NCI-H1105 (cell line): ENCODE data around the gene ERF.

Experiments used
- DNase-seq: peaks from one replicate; lab custom pipeline; 2025; lab: John Stamatoyannopoulos, UW

Gene ERF

GRCh38 chr19:42254850-42255765, at the start of gene ERF:
TSS of gene ERF (minus strand) at chr19:42255128. CDS start at chr19:42254999, 129 bp downstream.
- DNase-seq: peak; percentile 76

GRCh38 chr19:42303876-42304275, 48.9 kb upstream of the ERF start:
- DNase-seq: no peak

GRCh38 chr19:42303101-42303464, 48.2 kb upstream of the ERF start:
- DNase-seq: no peak

- DNase-seq: no peak
These were observed 46.8 kb upstream of the ERF start, which contains the start of gene PRR19 for GRCh38 chr19:42301646-42302203. TSS of gene PRR19 (plus strand) at chr19:42302132. CDS start at chr19:42309585, 7,453 bp downstream.

GRCh38 chr19:42297039-42297438, 42.1 kb upstream of the ERF start:
- DNase-seq: no peak

DNA sequence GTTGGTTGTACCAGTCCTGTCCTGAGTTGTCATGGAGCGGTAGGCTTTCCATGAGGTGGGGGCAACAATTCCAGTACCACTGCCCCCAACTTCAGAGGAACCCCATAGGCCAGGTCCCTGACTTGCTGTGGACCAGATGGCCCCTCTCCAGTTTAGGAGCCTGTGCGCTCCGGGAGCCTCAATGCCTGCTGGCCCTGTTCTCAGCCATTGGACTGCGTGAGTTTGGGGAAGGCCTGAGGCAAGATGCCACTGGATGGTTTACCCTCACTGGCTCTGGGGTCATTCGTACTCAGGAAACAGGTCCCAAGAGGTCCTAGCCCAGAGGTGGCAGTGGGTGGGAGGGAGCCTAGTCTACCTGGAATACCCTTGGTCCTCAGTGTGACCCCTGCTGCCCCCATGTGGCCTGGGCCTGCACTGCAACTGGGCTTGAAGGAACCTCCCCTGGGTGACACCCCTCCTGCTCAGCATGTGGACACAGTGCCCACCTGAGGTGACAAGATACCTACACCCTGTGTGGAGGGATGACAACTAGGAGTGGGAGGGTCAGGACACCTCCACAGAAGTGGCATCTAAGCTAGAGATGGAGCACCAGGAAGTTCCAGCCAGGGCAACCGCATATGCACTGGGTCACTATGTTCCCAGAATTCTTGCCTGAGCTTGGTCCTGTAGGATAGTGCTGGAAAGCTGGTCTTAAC, 41.0 kb upstream of the ERF start:
- DNase-seq: peak; percentile 71

- DNase-seq: no peak
These were observed 40.4 kb upstream of the ERF start for GRCh38 chr19:42295342-42295741.

DNA sequence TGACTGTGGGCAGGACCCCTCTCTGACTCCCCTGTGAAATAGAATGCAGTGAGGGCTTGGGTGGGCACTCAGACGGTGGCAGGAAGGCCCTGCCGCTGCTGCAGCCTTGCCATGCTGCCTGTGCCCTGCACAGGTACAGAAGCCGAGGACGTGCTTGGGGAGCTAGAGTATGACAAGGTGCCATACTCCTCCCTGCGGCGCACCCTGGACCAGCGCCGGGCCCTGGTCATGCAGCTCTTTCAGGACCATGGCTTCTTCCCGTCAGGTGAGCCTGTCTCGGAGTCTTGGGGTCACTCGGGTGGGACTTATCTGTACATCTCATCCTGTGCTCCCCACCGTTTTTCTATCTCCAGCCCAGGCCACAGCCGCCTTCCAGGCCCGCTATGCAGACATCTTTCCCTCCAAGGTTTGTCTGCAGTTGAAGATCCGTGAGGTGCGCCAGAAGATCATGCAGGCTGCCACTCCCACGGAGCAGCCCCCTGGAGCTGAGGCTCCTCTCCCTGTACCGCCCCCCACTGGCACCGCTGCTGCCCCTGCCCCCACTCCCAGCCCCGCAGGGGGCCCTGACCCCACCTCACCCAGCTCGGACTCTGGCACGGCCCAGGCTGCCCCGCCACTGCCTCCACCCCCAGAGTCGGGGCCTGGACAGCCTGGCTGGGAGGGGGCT, 39.7 kb upstream of the ERF start:
- DNase-seq: no peak

GRCh38 chr19:42293948-42294347, 39.0 kb upstream of the ERF start:
- DNase-seq: no peak

- DNase-seq: no peak
These were observed 38.6 kb upstream of the ERF start for GRCh38 chr19:42293540-42293939.

- DNase-seq: no peak
These were observed 38.0 kb upstream of the ERF start for GRCh38 chr19:42292963-42293362.

DNA sequence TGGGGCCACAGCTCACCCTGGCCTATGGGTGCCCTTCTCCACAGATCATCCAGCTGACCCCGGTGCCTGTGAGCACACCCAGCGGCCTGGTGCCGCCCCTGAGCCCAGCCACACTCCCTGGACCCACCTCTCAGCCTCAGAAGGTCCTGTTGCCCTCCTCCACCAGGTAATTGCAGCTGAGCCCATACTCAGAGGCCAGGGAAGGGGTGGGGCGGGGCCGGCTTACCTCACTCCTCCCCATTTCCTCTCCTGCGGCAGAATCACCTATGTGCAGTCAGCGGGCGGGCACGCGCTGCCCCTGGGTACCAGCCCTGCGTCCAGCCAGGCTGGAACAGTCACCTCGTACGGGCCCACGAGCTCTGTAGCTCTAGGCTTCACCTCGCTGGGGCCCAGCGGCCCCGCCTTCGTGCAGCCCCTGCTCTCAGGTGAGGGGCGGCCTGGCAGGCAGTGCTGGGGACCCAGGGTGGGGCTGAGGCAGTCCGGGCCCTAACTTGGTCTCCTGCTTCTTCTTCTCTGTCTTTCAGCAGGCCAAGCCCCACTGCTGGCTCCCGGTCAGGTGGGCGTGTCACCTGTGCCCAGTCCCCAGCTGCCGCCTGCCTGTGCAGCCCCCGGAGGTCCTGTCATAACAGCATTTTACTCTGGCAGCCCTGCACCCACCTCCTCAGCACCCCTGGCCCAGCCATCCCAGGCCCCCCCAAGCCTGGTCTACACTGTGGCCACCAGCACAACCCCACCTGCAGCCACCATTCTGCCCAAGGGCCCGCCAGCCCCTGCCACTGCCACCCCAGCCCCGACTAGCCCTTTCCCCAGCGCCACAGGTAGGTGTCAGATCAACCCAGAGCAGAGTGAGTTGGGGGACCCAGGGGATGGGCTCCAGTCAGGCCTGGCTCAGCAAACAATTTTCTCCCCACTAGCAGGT, 37.4 kb upstream of the ERF start:
- DNase-seq: no peak

DNA sequence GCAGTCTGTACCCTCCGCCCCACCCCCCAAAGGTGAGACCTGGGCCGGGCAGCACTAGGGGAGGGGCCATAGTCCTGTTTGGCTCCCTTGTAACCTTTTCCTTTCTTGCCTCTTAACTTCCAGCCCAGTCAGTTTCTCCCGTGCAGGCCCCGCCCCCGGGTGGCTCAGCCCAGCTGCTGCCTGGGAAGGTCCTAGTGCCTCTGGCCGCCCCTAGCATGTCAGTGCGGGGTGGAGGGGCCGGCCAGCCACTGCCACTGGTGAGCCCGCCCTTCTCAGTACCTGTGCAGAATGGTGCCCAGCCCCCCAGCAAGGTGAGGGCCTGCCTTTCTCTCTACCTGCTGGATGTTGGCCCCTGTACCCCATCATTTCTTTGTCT, 36.5 kb upstream of the ERF start:
- no peak for DNase-seq

- DNase-seq: no peak
These were observed 35.9 kb upstream of the ERF start for GRCh38 chr19:42290523-42291434.

DNA sequence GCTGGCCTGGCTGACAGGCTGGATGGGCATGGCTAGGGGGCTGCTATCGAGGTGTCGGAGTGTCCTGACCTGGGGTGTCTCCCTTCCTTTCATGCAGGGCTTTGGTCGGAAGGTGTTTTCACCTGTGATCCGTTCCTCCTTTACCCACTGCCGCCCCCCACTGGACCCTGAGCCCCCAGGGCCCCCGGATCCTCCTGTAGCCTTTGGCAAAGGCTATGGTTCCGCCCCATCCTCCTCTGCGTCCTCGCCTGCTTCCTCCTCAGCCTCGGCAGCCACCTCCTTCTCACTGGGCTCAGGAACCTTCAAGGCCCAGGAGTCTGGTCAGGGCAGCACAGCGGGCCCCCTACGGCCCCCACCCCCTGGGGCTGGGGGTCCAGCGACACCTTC, 35.2 kb upstream of the ERF start:
- no peak for DNase-seq

DNA sequence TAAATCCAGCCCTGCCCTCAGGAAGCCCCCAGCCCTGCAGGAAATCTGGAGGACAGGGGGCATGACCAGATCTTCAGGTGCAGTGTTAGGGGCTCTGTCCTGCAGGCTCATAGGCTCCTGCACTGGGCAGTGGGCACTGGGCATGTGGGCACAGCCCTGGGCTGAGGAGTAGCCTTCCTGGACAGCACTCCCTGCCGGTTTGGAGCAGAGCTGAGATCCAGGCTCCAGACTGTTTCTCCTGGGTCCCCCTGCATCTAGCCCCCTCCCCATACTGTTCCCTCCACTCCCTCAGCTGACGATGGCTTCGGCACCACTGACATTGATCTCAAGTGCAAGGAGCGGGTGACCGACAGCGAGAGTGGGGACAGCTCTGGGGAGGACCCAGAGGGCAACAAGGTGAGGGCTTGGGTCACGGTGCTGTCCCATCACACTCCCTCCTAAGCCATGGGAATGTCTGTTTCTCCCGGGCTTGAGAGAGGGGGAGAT, 34.7 kb upstream of the ERF start:
- no peak for DNase-seq

DNA sequence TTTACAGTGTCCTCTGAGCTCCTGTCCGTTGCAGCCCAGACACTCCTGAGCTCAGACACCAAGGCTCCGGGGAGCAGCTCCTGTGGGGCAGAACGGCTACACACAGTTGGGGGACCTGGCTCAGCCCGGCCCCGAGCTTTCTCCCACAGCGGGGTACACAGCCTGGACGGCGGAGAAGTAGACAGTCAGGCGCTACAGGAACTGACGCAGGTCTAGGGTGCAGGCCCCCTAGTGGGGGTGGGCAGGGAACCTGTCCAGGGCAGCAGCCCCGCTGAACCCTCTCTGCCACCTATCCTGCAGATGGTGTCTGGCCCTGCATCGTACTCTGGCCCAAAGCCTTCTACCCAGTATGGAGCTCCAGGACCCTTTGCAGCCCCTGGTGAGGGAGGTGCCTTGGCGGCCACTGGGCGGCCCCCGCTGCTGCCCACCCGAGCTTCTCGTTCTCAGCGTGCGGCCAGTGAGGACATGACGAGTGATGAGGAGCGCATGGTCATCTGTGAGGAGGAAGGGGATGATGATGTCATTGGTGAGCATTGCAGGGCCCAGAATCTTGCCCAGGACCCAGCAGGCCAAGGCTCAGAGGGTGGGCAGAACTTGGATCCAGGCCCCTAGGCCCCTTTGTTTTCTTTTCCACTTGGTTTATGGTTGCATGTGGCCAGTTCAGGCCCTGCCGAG, 34.1 kb upstream of the ERF start:
- DNase-seq: no peak

GRCh38 chr19:42288387-42288786, 33.5 kb upstream of the ERF start:
- DNase-seq: no peak

- DNase-seq: no peak
These were observed 32.8 kb upstream of the ERF start for GRCh38 chr19:42287827-42288107.
